Endodermal cell (in vitro differentiated cells): Measurements from ENCODE around the gene IHH. TPM values are rescaled to one million over a fixed set of nuclear protein-coding genes. Genes with fewer than 3 reads are reported as not detected.

ENCODE experiments used
- DNase-seq: peaks from one replicate; pipeline ENCODE4 v3.0.0-alpha.2; 2017
- H3K27ac ChIP-seq: 2 replicates; pipeline ENCODE4 v1.5.1; 2013; ENCODE audit warnings: mild to moderate bottlenecking, low read depth, low read length, moderate library complexity
- H3K27me3 ChIP-seq: 2 replicates; pipeline ENCODE4 v1.6.1; 2013; ENCODE audit warnings: mild to moderate bottlenecking, low read length, moderate library complexity; ENCODE audit not compliant: insufficient read depth, control insufficient read depth, poor library complexity, severe bottlenecking
- H3K36me3 ChIP-seq: 2 replicates; pipeline ENCODE4 v1.7.0; 2013; ENCODE audit warnings: mild to moderate bottlenecking, low read length, moderate library complexity; ENCODE audit not compliant: control insufficient read depth, insufficient read depth
- H3K4me1 ChIP-seq: one replicate; pipeline ENCODE4 v1.7.0; 2013; ENCODE audit warnings: low read length; ENCODE audit not compliant: control insufficient read depth, insufficient read depth
- H3K4me3 ChIP-seq: 2 replicates; pipeline ENCODE4 v1.5.1; 2013; ENCODE audit warnings: mild to moderate bottlenecking, low read length, moderate library complexity
- H3K9ac ChIP-seq: 2 replicates; pipeline ENCODE4 v1.6.1; 2013; ENCODE audit warnings: mild to moderate bottlenecking, low read length, moderate library complexity; ENCODE audit not compliant: poor library complexity, severe bottlenecking; ENCODE audit errors: extremely low read depth
- H3K9me3 ChIP-seq: 2 replicates; pipeline ENCODE4 v1.6.1; 2013; ENCODE audit warnings: mild to moderate bottlenecking, low read length, moderate library complexity; ENCODE audit not compliant: control insufficient read depth
- H3K27ac Mint-ChIP-seq: 2 replicates; pipeline ENCODE4 v1.8.0; 2020; ENCODE audit warnings: mixed read lengths
- H3K27me3 Mint-ChIP-seq: 2 replicates; pipeline ENCODE4 v1.8.0; 2021; ENCODE audit warnings: mild to moderate bottlenecking, mixed read lengths; ENCODE audit not compliant: insufficient read depth
- H3K36me3 Mint-ChIP-seq: 2 replicates; pipeline ENCODE4 v1.8.0; 2020; ENCODE audit warnings: low read depth, mixed read lengths
- H3K4me1 Mint-ChIP-seq: 2 replicates; pipeline ENCODE4 v1.8.0; 2020; ENCODE audit warnings: mixed read lengths
- H3K4me3 Mint-ChIP-seq: 2 replicates; pipeline ENCODE4 v1.8.0; 2020; ENCODE audit warnings: mild to moderate bottlenecking, moderate library complexity, mixed read lengths
- H3K9me3 Mint-ChIP-seq: 2 replicates; pipeline ENCODE4 v1.8.0; 2020; ENCODE audit warnings: mild to moderate bottlenecking, mixed read lengths
- CTCF ChIP-seq: fragments of 200-600 bp; sonication (generic); conservative IDR thresholded peaks from 2 replicates; pipeline ENCODE4 v1.5.0; 2021; ENCODE audit warnings: antibody characterized with exemption, mild to moderate bottlenecking
- WGBS, 2 experiments: methylation state at CpG; one replicate each; pipeline versions ENCODE4 v1.1.5 to v1.1.7; 2013; ENCODE audit warnings: missing lambda C conversion rate in 2 of 2, mixed read lengths in 1 of 2; ENCODE audit not compliant: insufficient coverage in 1 of 2, insufficient read length in 1 of 2; 5-methylcytosine and 5-hydroxymethylcytosine counted together
- total RNA-seq, 2 donors: library from RNA; stranded (reverse); fragmentation: NEBNext Ultra II Directional in 1 of 2; extraction: Animal tissue kit (Norgen Biotek cat#: 25700) in 1 of 2; gene quantifications; 2 replicates in 1 of 2; 3 replicates in 1 of 2; pipeline ENCODE4 v1.2.1, GENCODE V29; 2021

The IHH gene
- total RNA-seq, 2 donors from 2014 or later = 2.1 to 10.3 TPM

GRCh38 chr2:219078951-219079350 is 18.2 kb upstream of the IHH start:
- Mint-ChIP-seq H3K4me1 (peaks cover 34% of the 10 kb centered on the region), H3K4me3 (no peak overlapping the region), H3K9me3 (no peaks in the 10 kb centered on the region), H3K27ac (no peak overlapping the region), H3K36me3 (peaks cover 20% of the 10 kb centered on the region), H3K27me3 (no peaks in the 10 kb centered on the region)
- no peak for DNase-seq
- Histone ChIP-seq H3K9ac (no peak overlapping the region), H3K27me3 (no peaks in the 10 kb centered on the region), H3K4me3 (no peak overlapping the region), H3K9me3 (no peaks in the 10 kb centered on the region), H3K27ac (no peak overlapping the region), H3K4me1 (peaks cover 3% of the 10 kb centered on the region), H3K36me3 (peaks cover 31% of the 10 kb centered on the region)
- no peak for TF ChIP-seq CTCF
- WGBS, 2 experiments = 94 to 98% methylated on average over 4 of the region's 4 CpGs

- peaks cover 20% of the 10 kb centered on the region for H3K36me3 Mint-ChIP-seq
- H3K27ac Mint-ChIP-seq = no peak overlapping the region
- Histone ChIP-seq H3K4me3 (no peak overlapping the region), H3K9me3 (no peaks in the 10 kb centered on the region), H3K4me1 (peaks cover 3% of the 10 kb centered on the region), H3K36me3 (peaks cover 31% of the 10 kb centered on the region), H3K9ac (no peak overlapping the region), H3K27ac (no peak overlapping the region), H3K27me3 (no peaks in the 10 kb centered on the region)
- DNase-seq = no peak
- peak; percentile 60 for TF ChIP-seq CTCF
- WGBS, 2 experiments = 77 to 83% methylated on average over 3 of the region's 3 CpGs
- H3K27me3 Mint-ChIP-seq = no peaks in the 10 kb centered on the region
- H3K4me1 Mint-ChIP-seq = peaks cover 36% of the 10 kb centered on the region
- no peak overlapping the region for H3K4me3 Mint-ChIP-seq
- H3K9me3 Mint-ChIP-seq = no peaks in the 10 kb centered on the region
Observed at GRCh38 chr2:219078126-219078525, 17.4 kb upstream of the IHH start.

- H3K4me3 ChIP-seq = no peak overlapping the region
- Mint-ChIP-seq H3K4me3 (no peak overlapping the region), H3K27ac (no peak overlapping the region), H3K4me1 (peaks cover 38% of the 10 kb centered on the region), H3K36me3 (peaks cover 20% of the 10 kb centered on the region), H3K27me3 (no peaks in the 10 kb centered on the region), H3K9me3 (no peaks in the 10 kb centered on the region)
- H3K9me3 ChIP-seq = no peaks in the 10 kb centered on the region
- no peak overlapping the region for H3K9ac ChIP-seq
- DNase-seq = no peak
- 85 to 92% methylated on average over 3 of the region's 3 CpGs for WGBS, 2 experiments
- peaks cover 31% of the 10 kb centered on the region for H3K36me3 ChIP-seq
- no peak overlapping the region for H3K27ac ChIP-seq
- no peaks in the 10 kb centered on the region for H3K27me3 ChIP-seq
- H3K4me1 ChIP-seq = peaks cover 6% of the 10 kb centered on the region
- no peak for TF ChIP-seq CTCF
Observed at GRCh38 chr2:219076253-219076652, 15.5 kb upstream of the IHH start.
